GM12865 (cell line): Measurements from ENCODE around the gene STRIP1.

Experiments used
- DNase-seq: peaks from one replicate; pipeline ENCODE4 v3.0.0; 2010; ENCODE audit warnings: low read depth
- H3K4me3 ChIP-seq: 2 replicates; pipeline ENCODE4 v1.5.1; 2011; ENCODE audit warnings: mild to moderate bottlenecking, low read depth, low read length, control low read depth
- TF ChIP-seq, protein P1 (sequence below): IDR thresholded peaks from 2 replicates; pipeline ENCODE4 v1.5.1; 2011; ENCODE audit warnings: low read length, control low read depth, low read depth, inconsistent platforms; ENCODE audit not compliant: insufficient read depth; ENCODE audit errors: missing control alignments

Gene STRIP1

DNA sequence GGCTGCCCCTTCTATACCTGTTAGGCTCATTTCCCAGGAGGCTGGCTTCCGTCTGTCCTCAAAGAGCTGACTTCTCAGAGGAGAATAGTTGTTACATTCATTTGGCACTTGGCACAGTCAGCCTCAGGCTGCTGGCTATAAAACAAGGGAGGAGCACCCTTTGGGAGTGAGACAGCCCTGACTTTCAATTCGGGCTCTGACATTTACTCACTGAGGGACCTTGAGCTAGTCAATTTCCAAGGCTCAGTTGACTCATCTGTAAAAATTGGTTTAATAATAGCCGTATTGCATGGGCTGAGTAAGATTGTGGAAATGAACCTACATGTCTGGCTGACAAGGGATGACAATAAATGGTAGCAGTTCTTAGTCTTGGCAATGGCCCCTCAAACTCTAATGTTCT, 22.4 kb downstream of the STRIP1 start:
- TF ChIP-seq, protein P1, sequence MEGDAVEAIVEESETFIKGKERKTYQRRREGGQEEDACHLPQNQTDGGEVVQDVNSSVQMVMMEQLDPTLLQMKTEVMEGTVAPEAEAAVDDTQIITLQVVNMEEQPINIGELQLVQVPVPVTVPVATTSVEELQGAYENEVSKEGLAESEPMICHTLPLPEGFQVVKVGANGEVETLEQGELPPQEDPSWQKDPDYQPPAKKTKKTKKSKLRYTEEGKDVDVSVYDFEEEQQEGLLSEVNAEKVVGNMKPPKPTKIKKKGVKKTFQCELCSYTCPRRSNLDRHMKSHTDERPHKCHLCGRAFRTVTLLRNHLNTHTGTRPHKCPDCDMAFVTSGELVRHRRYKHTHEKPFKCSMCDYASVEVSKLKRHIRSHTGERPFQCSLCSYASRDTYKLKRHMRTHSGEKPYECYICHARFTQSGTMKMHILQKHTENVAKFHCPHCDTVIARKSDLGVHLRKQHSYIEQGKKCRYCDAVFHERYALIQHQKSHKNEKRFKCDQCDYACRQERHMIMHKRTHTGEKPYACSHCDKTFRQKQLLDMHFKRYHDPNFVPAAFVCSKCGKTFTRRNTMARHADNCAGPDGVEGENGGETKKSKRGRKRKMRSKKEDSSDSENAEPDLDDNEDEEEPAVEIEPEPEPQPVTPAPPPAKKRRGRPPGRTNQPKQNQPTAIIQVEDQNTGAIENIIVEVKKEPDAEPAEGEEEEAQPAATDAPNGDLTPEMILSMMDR, result no peak
- no peak for DNase-seq

DNA sequence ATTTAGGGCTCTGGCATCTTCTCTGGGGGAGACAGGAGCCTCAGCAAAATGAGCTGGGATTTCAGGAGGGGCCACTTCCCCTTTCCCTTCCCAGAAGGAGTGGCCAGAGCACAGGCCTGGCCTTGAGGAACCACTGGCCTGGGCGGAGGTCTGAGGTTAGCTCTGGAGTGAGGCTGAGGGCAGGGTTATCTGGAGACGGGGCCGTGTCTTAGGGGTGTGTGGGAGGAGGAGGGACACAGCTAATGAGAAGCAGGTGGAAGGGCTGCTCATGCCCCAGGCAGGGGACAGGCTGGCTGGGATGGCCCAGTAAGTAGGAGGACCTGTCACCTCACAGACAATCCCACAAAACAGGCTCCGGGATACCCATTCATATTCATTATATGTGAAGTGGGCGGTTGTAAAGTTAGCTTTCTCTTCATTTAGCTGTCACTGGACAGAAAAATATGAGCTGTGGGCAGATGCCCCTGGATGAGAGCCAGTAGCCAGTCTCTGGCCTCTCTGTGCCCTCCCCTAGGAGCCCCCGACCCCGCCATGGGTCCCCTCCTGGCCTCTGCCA, 23.6 kb downstream of the STRIP1 start:
- no peak for DNase-seq
- TF ChIP-seq, protein P1, result no peak
- no peak overlapping the region for H3K4me3 ChIP-seq

More for the DNA sequence above, 22.4 kb downstream of the STRIP1 start:
- H3K4me3 ChIP-seq, result no peak overlapping the region

DNA sequence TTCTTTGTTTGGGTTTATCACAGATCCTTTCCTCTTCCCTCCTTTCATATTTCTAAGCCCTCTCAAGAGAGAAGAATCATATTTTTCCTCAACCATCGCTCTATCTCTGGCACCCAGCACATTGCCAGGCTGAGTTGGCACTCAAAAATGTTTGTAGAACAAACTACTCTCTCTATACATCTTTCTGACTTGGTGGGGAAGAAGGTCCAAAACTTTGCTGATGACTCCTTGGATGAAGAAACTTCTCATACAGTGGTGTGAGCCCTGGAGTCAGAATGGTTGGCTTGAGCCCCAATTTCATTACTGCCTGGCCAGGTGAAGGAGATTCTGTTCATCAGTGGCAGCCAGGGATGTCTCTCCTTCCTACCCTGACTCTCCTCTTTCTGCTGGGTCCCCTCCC, 24.2 kb downstream of the STRIP1 start:
- DNase-seq, result no peak
- TF ChIP-seq, protein P1, result no peak
- no peak overlapping the region for H3K4me3 ChIP-seq

DNA sequence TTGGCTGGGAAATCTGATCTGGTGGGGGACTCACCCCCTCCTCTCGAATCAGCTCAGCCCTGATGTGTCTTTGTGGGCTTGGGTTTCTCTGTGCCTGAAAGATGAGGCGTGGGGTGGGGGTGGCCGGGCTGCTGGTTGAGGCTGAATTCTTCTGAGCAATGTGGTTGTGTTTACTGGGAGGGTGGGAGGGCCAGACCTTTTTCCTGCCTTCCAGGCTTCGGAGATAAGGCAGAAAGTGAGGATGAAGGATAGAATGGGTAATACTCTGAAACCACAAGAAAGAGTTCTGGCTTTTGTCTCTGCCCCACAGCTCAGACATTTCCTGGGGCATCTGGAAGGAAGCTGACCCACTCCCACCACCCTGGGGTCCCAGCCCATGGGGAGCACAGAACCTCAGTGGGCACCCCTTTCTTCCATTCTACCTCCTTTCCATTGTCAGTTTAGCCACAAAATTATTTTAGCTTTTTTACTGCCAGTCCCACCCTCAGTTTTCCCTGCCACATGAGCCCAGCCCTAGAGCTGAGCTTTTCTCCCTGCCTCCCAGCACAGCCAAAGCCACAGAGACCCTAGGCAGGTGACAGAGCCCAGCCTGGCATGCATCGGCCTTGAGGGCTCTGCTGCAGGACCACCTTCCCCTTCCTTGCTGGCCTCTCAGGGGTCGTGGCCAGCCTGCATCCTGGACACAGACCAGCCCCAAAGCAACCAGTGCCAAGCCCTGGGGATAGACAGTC, 24.9 kb downstream of the STRIP1 start:
- DNase-seq, result no peak
- TF ChIP-seq, protein P1, result no peak
- H3K4me3 ChIP-seq, result no peak overlapping the region

DNA sequence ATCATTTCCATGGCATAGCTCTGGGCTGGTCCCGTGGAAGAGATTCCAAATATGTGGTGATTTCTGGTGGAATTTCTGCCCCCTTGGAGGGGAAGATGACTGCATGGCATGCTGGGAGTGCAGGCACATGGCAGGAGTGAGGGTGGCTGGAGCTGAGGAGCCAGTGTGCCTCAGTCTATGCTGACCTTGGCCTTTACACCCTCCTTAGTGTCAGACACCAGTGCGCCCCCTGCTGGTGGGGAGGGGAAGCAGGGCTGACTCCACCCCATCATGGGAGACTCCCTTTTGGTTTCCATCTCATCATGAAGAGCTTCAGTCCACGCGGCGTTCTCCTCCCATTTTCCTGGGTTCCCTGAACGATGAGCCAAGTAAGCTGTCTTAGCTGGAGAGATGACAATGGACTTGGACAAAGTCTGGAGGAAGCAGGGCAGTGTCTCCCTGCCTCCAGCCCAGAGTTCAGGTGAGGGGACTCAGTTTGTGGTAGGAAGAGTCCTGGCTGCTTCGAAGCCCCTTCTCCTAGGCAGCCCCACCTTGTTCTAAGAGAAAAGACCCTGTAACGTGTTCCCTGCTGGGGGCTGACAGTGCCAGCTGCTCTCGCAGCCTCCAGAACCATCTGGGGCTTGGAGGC, 25.7 kb downstream of the STRIP1 start:
- no peak overlapping the region for H3K4me3 ChIP-seq
- DNase-seq, result peak; percentile 77
- TF ChIP-seq, protein P1, result peak; percentile 96

DNA sequence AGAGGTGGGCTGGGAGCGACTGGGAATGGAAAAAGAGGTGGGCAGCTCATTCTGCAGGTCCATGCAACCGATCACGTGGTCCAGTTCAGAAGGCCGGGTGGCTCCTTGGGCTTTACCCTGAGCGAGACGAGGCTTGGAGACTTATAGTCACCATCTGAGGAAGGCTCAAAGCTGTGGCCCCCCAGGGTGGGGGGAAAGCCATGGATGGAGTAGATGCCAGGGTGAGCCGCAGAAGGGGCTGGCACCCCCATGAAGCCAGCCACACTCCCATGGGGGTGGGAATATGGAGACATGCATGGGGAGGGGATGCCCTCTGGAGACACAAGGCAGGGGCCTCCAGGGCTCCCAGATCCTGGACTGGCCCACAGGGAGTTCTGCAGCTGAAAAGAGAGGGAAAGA, 26.2 kb downstream of the STRIP1 start:
- TF ChIP-seq, protein P1, result no peak

More for the DNA sequence above, 26.2 kb downstream of the STRIP1 start:
- no peak overlapping the region for H3K4me3 ChIP-seq
- DNase-seq, result no peak
